Activated naive CD4-positive, alpha-beta T cell treated with anti-CD3 and anti-CD28 coated beads for 36 hours (primary cell): ENCODE results near the gene GABRB1. TPM values are rescaled to one million over a fixed set of nuclear protein-coding genes. Genes with fewer than 3 reads are reported as not detected.

ENCODE experiments used
- CTCF ChIA-PET: fragments of 350-600 bp; sonication (Branson Sonifier 250); formaldehyde crosslinking; loops from one replicate; lab custom pipeline; 2021; ENCODE audit warnings: antibody characterized with exemption; lab: Charles Lee
- DNase-seq: peaks from one replicate; pipeline ENCODE4 v3.0.0-alpha.2; 2020
- H3K27ac Mint-ChIP-seq: one replicate; pipeline ENCODE4 v1.8.0; 2021; ENCODE audit warnings: mild to moderate bottlenecking, mixed read lengths
- H3K27me3 Mint-ChIP-seq: one replicate; pipeline ENCODE4 v1.8.0; 2021; ENCODE audit warnings: low read depth, mixed read lengths
- H3K36me3 Mint-ChIP-seq: one replicate; pipeline ENCODE4 v1.8.0; 2021; ENCODE audit warnings: low read depth, mixed read lengths
- H3K4me1 Mint-ChIP-seq: one replicate; pipeline ENCODE4 v1.8.0; 2021; ENCODE audit warnings: low read depth, mixed read lengths
- H3K4me3 Mint-ChIP-seq: one replicate; pipeline ENCODE4 v1.8.0; 2021; ENCODE audit warnings: mild to moderate bottlenecking, moderate library complexity, mixed read lengths
- H3K9me3 Mint-ChIP-seq: one replicate; pipeline ENCODE4 v1.8.0; 2021; ENCODE audit warnings: mixed read lengths
- intact Hi-C: fragments of 100-400 bp; cut with micrococcal nuclease; formaldehyde crosslinking; loops from one replicate; pipeline ENCODE4 v1.15.1; 2023
- total RNA-seq, 2 experiments: library from RNA; stranded (reverse); gene quantifications; one replicate each; pipeline ENCODE4 v1.2.3, GENCODE V29; 2021

The GABRB1 gene
- total RNA-seq, 2 experiments from 2014 or later = not detected

GRCh38 chr4:47012676-47013075, 18.7 kb upstream of the GABRB1 start:
- Mint-ChIP-seq H3K27ac (no peak overlapping the region), H3K9me3 (no peaks in the 10 kb centered on the region), H3K27me3 (no peaks in the 10 kb centered on the region), H3K4me3 (no peak overlapping the region), H3K36me3 (no peaks in the 10 kb centered on the region), H3K4me1 (peaks cover 17% of the 10 kb centered on the region)
- no peak for DNase-seq
- CTCF ChIA-PET = no interaction called here
- intact Hi-C loops = no loop called here

GRCh38 chr4:47013373-47013772, 18.0 kb upstream of the GABRB1 start:
- H3K27ac Mint-ChIP-seq = no peak overlapping the region
- H3K27me3 Mint-ChIP-seq = no peaks in the 10 kb centered on the region
- no peak overlapping the region for H3K4me3 Mint-ChIP-seq
- no peaks in the 10 kb centered on the region for H3K36me3 Mint-ChIP-seq
- H3K4me1 Mint-ChIP-seq = peaks cover 17% of the 10 kb centered on the region
- DNase-seq = no peak
- intact Hi-C loops = no loop called here
- CTCF ChIA-PET = no interaction called here
- no peaks in the 10 kb centered on the region for H3K9me3 Mint-ChIP-seq

- intact Hi-C loops = no loop called here
Measured at GRCh38 chr4:47017081-47017480, 14.3 kb upstream of the GABRB1 start.

GRCh38 chr4:47017494-47017893, 13.9 kb upstream of the GABRB1 start:
- no peaks in the 10 kb centered on the region for H3K4me1 Mint-ChIP-seq
- H3K27me3 Mint-ChIP-seq = peaks cover 2% of the 10 kb centered on the region
- H3K4me3 Mint-ChIP-seq = no peak overlapping the region
- H3K9me3 Mint-ChIP-seq = peaks cover 2% of the 10 kb centered on the region
- intact Hi-C loops = no loop called here
- CTCF ChIA-PET = no interaction called here
- DNase-seq = no peak
- H3K27ac Mint-ChIP-seq = no peak overlapping the region
- H3K36me3 Mint-ChIP-seq = no peaks in the 10 kb centered on the region

More at GRCh38 chr4:47017081-47017480, 14.3 kb upstream of the GABRB1 start:
- H3K4me1 Mint-ChIP-seq = no peaks in the 10 kb centered on the region
- DNase-seq = no peak
- no peak overlapping the region for H3K27ac Mint-ChIP-seq
- H3K4me3 Mint-ChIP-seq = no peak overlapping the region
- CTCF ChIA-PET = no interaction called here
- peaks cover 2% of the 10 kb centered on the region for H3K27me3 Mint-ChIP-seq
- no peaks in the 10 kb centered on the region for H3K36me3 Mint-ChIP-seq
- peaks cover 2% of the 10 kb centered on the region for H3K9me3 Mint-ChIP-seq

- Mint-ChIP-seq H3K9me3 (no peaks in the 10 kb centered on the region), H3K4me3 (peak overlapping the region; percentile 58), H3K27me3 (peaks cover 40% of the 10 kb centered on the region), H3K4me1 (peaks cover 14% of the 10 kb centered on the region), H3K36me3 (no peaks in the 10 kb centered on the region), H3K27ac (no peak overlapping the region)
- intact Hi-C loops = loop anchor here (1.0 to 2.0 kb wide), 3 partner anchors 100 to 353 kb away; no protein-coding TSS in a partner anchor
- peak; percentile 8 for DNase-seq
- CTCF ChIA-PET = interaction anchor here (1.5 to 1.9 kb wide), 3 partner anchors 10 to 187 kb away, joined by 3 to 5 read pairs (median 3); no protein-coding TSS in a partner anchor
Measured at GRCh38 chr4:47031751-47032404, 511 bp downstream of the GABRB1 start.

GRCh38 chr4:47032405-47033106, 1.2 kb downstream of the GABRB1 start:
- intact Hi-C loops = loop anchor here (1.0 to 2.0 kb wide), 3 partner anchors 100 to 352 kb away; no protein-coding TSS in a partner anchor
- peak; percentile 66 for DNase-seq
- peaks cover 14% of the 10 kb centered on the region for H3K4me1 Mint-ChIP-seq
- peak overlapping the region; percentile 58 for H3K4me3 Mint-ChIP-seq
- H3K27ac Mint-ChIP-seq = no peak overlapping the region
- H3K36me3 Mint-ChIP-seq = no peaks in the 10 kb centered on the region
- CTCF ChIA-PET = interaction anchor here (1.1 to 1.9 kb wide), 4 partner anchors 9 to 188 kb away, joined by 3 to 5 read pairs (median 4); no protein-coding TSS in a partner anchor
- peaks cover 40% of the 10 kb centered on the region for H3K27me3 Mint-ChIP-seq
- no peaks in the 10 kb centered on the region for H3K9me3 Mint-ChIP-seq

- Mint-ChIP-seq H3K36me3 (no peaks in the 10 kb centered on the region), H3K27ac (no peak overlapping the region)
- CTCF ChIA-PET = no interaction called here
Measured at GRCh38 chr4:47038263-47038662, 6.9 kb downstream of the GABRB1 start.

GRCh38 chr4:47040828-47041227, 9.5 kb downstream of the GABRB1 start:
- intact Hi-C loops = no loop called here
- Mint-ChIP-seq H3K36me3 (no peaks in the 10 kb centered on the region), H3K27ac (no peak overlapping the region), H3K9me3 (no peaks in the 10 kb centered on the region), H3K27me3 (peaks cover 20% of the 10 kb centered on the region), H3K4me1 (no peaks in the 10 kb centered on the region), H3K4me3 (no peak overlapping the region)
- DNase-seq = no peak
- CTCF ChIA-PET = interaction anchor here (1.7 kb wide), 1 partner anchor 8 kb away, joined by 3 read pairs; no protein-coding TSS in a partner anchor

More at GRCh38 chr4:47038263-47038662, 6.9 kb downstream of the GABRB1 start:
- intact Hi-C loops = no loop called here
- no peaks in the 10 kb centered on the region for H3K9me3 Mint-ChIP-seq
- no peak for DNase-seq
- H3K27me3 Mint-ChIP-seq = peaks cover 18% of the 10 kb centered on the region
- H3K4me3 Mint-ChIP-seq = no peak overlapping the region
- H3K4me1 Mint-ChIP-seq = no peaks in the 10 kb centered on the region

- Mint-ChIP-seq H3K27me3 (peaks cover 17% of the 10 kb centered on the region), H3K4me1 (no peaks in the 10 kb centered on the region), H3K4me3 (no peak overlapping the region), H3K27ac (no peak overlapping the region), H3K36me3 (no peaks in the 10 kb centered on the region), H3K9me3 (no peaks in the 10 kb centered on the region)
- intact Hi-C loops = no loop called here
- DNase-seq = no peak
- CTCF ChIA-PET = no interaction called here
Measured at GRCh38 chr4:47043821-47044220, 12.5 kb downstream of the GABRB1 start.

- no peak for DNase-seq
- Mint-ChIP-seq H3K4me1 (no peaks in the 10 kb centered on the region), H3K4me3 (no peak overlapping the region), H3K9me3 (no peaks in the 10 kb centered on the region), H3K27me3 (peaks cover 21% of the 10 kb centered on the region), H3K36me3 (no peaks in the 10 kb centered on the region), H3K27ac (no peak overlapping the region)
- intact Hi-C loops = no loop called here
- CTCF ChIA-PET = no interaction called here
Measured at GRCh38 chr4:47045261-47045660, 13.9 kb downstream of the GABRB1 start.

GRCh38 chr4:47049347-47049746, 18.0 kb downstream of the GABRB1 start:
- Mint-ChIP-seq H3K27me3 (peaks cover 22% of the 10 kb centered on the region), H3K4me3 (no peak overlapping the region), H3K9me3 (no peaks in the 10 kb centered on the region), H3K36me3 (no peaks in the 10 kb centered on the region), H3K4me1 (no peaks in the 10 kb centered on the region), H3K27ac (no peak overlapping the region)
- CTCF ChIA-PET = interaction anchor here (0.6 kb wide), 1 partner anchor 884 kb away, joined by 4 read pairs; no protein-coding TSS in a partner anchor
- DNase-seq = no peak
- intact Hi-C loops = no loop called here

- CTCF ChIA-PET = no interaction called here
- H3K27ac Mint-ChIP-seq = no peak overlapping the region
- no peaks in the 10 kb centered on the region for H3K36me3 Mint-ChIP-seq
- intact Hi-C loops = no loop called here
- no peak for DNase-seq
- no peaks in the 10 kb centered on the region for H3K9me3 Mint-ChIP-seq
- peaks cover 17% of the 10 kb centered on the region for H3K27me3 Mint-ChIP-seq
- H3K4me3 Mint-ChIP-seq = no peak overlapping the region
- no peaks in the 10 kb centered on the region for H3K4me1 Mint-ChIP-seq
Measured at GRCh38 chr4:47050761-47051725, 19.7 kb downstream of the GABRB1 start.
